PC-3 (cell line): ENCODE data around the gene RESP18. TPM values are rescaled to one million over a fixed set of nuclear protein-coding genes. Genes with fewer than 3 reads are reported as not detected.

ENCODE experiments used
- ATAC-seq: fragments of 200-7000 bp; cut with Tn5 transposase; 2 replicates; pipeline ENCODE4 v1.9.1; 2020; ENCODE audit warnings: mild to moderate bottlenecking, moderate library complexity
- BruUV-seq: library from RNA; stranded (reverse); fragments of 400-500 nt; replicated peaks from 2 replicates; lab custom pipeline; 2021; lab: Mats Ljungman, UMichigan
- CTCF ChIA-PET: fragments of 300-600 bp; sonication (Branson Sonifier 250); formaldehyde crosslinking; loops from one replicate; lab custom pipeline; 2022; ENCODE audit warnings: antibody characterized with exemption; lab: Charles Lee
- POLR2A ChIA-PET: fragments of 300-600 bp; sonication (Branson Sonifier 250); formaldehyde crosslinking; loops from one replicate; lab custom pipeline; 2022; ENCODE audit warnings: antibody characterized with exemption; ENCODE audit not compliant: unreplicated experiment; lab: Charles Lee
- DNase-seq: peaks from one replicate; pipeline ENCODE4 v3.0.0-alpha.2; 2015
- H2AFZ ChIP-seq: fragments of 300-600 bp; sonication (generic); 2 replicates; pipeline ENCODE4 v1.6.0; 2016; ENCODE audit warnings: antibody characterized with exemption, low read length
- H3F3A ChIP-seq: fragments of 300-600 bp; sonication (generic); one replicate; pipeline ENCODE4 v1.6.0; 2017; ENCODE audit warnings: antibody characterized with exemption, low read length, control low read depth, mild to moderate bottlenecking; ENCODE audit not compliant: unreplicated experiment
- H3K27ac ChIP-seq: fragments of 300-600 bp; sonication (generic); 2 replicates; pipeline ENCODE4 v1.5.1; 2016; ENCODE audit warnings: mild to moderate bottlenecking, low read length
- H3K27me3 ChIP-seq: fragments of 300-600 bp; sonication (generic); 2 replicates; pipeline ENCODE4 v1.6.1; 2016; ENCODE audit warnings: low read length, mixed read lengths
- H3K36me3 ChIP-seq: fragments of 300-600 bp; sonication (generic); 2 replicates; pipeline ENCODE4 v1.6.1; 2016; ENCODE audit warnings: low read depth, mixed run types, low read length, mixed read lengths
- H3K4me1 ChIP-seq: fragments of 300-600 bp; sonication (generic); 2 replicates; pipeline ENCODE4 v1.5.1; 2016; ENCODE audit warnings: low read length; ENCODE audit not compliant: insufficient read depth
- H3K4me2 ChIP-seq: fragments of 300-600 bp; sonication (generic); 2 replicates; pipeline ENCODE4 v1.6.0; 2016; ENCODE audit warnings: low read length
- H3K4me3 ChIP-seq: fragments of 300-600 bp; sonication (generic); 2 replicates; pipeline ENCODE4 v1.5.1; 2016; ENCODE audit warnings: mild to moderate bottlenecking, low read length, mixed read lengths
- H3K79me2 ChIP-seq: fragments of 300-600 bp; sonication (generic); 2 replicates; pipeline ENCODE4 v1.6.1; 2017; ENCODE audit warnings: low read length, mixed read lengths
- H3K9ac ChIP-seq: fragments of 300-600 bp; sonication (generic); 2 replicates; pipeline ENCODE4 v1.6.0; 2016; ENCODE audit warnings: mild to moderate bottlenecking, low read length
- H3K9me2 ChIP-seq: fragments of 300-600 bp; sonication (generic); replicated peaks from 2 replicates; pipeline ENCODE4 v1.6.1; 2016; ENCODE audit warnings: mixed run types, low read length, mixed read lengths
- H3K9me3 ChIP-seq: fragments of 300-600 bp; sonication (generic); 2 replicates; pipeline ENCODE4 v1.6.1; 2016; ENCODE audit warnings: low read length, mixed read lengths
- H4K20me1 ChIP-seq: fragments of 300-600 bp; sonication (generic); 2 replicates; pipeline ENCODE4 v1.6.1; 2016; ENCODE audit warnings: low read length, mixed read lengths
- CTCF ChIP-seq: fragments of 300-600 bp; sonication (generic); conservative IDR thresholded peaks from 2 replicates; pipeline ENCODE4 v1.5.1; 2017; ENCODE audit warnings: antibody characterized with exemption, low read depth, mild to moderate bottlenecking, low read length
- EZH2 ChIP-seq: fragments of 300-600 bp; sonication (generic); IDR thresholded peaks from one replicate; pipeline ENCODE4 v1.6.1; 2017; ENCODE audit warnings: antibody characterized with exemption, mild to moderate bottlenecking, low read length; ENCODE audit not compliant: unreplicated experiment
- EZH2phosphoT487 ChIP-seq: fragments of 300-600 bp; sonication (generic); IDR thresholded peaks from 2 replicates; pipeline ENCODE4 v1.6.1; 2018; ENCODE audit warnings: mild to moderate bottlenecking, antibody characterized with exemption, low read length, borderline replicate concordance
- intact Hi-C: fragments of 100-400 bp; cut with micrococcal nuclease; formaldehyde crosslinking; loops from 2 replicates; pipeline ENCODE4 v1.9.0; 2023
- total RNA-seq: library from RNA; depleted of rRNA; stranded (reverse); fragments of >200 nt; gene quantifications from 2 replicates; pipeline ENCODE4 v1.2.3, GENCODE V29; 2014

Gene RESP18
- total RNA-seq, 1 experiment from 2014 or later: not detected

- BruUV-seq: no TSS peak
- DNase-seq (peak; percentile 92), ATAC-seq (peak; percentile 100)
- Histone ChIP-seq H4K20me1 (no peaks in the 10 kb centered on the region), H2AFZ (no peak overlapping the region), H3K4me2 (peak overlapping the region; percentile 20; the same call in 1 of the 2 replicates), H3K9me2 (no peaks in the 10 kb centered on the region), H3K36me3 (no peaks in the 10 kb centered on the region), H3K4me3 (no peak overlapping the region), H3K79me2 (no peaks in the 10 kb centered on the region), H3K4me1 (peaks cover 15% of the 10 kb centered on the region), H3K27ac (peak overlapping the region; percentile 32), H3K9me3 (no peaks in the 10 kb centered on the region), H3K27me3 (no peaks in the 10 kb centered on the region), H3F3A (no peaks in the 10 kb centered on the region), H3K9ac (no peak overlapping the region)
- intact Hi-C loops: loop anchor here (1.0 kb wide), 1 partner anchor 25 kb away; the partner anchor contains the start of gene DNPEP
- CTCF ChIA-PET: no interaction called here
- TF ChIP-seq EZH2: no peak
- TF ChIP-seq EZH2phosphoT487: no peak
- TF ChIP-seq CTCF: no peak
- POLR2A ChIA-PET: no interaction called here
These were observed 30.1 kb upstream of the RESP18 start for GRCh38 chr2:219362524-219363164.

GRCh38 chr2:219362072-219362471 lies 29.5 kb upstream of the RESP18 start:
- DNase-seq (no peak), ATAC-seq (0 out of 2 replicates have a peak, but pooled peaks have one; percentile 5)
- H3K79me2 ChIP-seq: no peaks in the 10 kb centered on the region
- no peaks in the 10 kb centered on the region for H3F3A ChIP-seq
- H3K27ac ChIP-seq: no peak overlapping the region
- H3K9me3 ChIP-seq: no peaks in the 10 kb centered on the region
- H2AFZ ChIP-seq: no peak overlapping the region
- no peaks in the 10 kb centered on the region for H3K36me3 ChIP-seq
- peaks cover 15% of the 10 kb centered on the region for H3K4me1 ChIP-seq
- H3K9ac ChIP-seq: no peak overlapping the region
- H3K27me3 ChIP-seq: no peaks in the 10 kb centered on the region
- no TSS peak for BruUV-seq
- no peaks in the 10 kb centered on the region for H3K9me2 ChIP-seq
- intact Hi-C loops: loop anchor here (1.0 kb wide), 1 partner anchor 25 kb away; the partner anchor contains the start of gene DNPEP
- H4K20me1 ChIP-seq: no peaks in the 10 kb centered on the region
- ChIA-PET CTCF (no interaction called here), POLR2A (no interaction called here)
- no peak overlapping the region for H3K4me2 ChIP-seq
- H3K4me3 ChIP-seq: no peak overlapping the region
- no peak for TF ChIP-seq CTCF
- TF ChIP-seq EZH2: no peak
- TF ChIP-seq EZH2phosphoT487: no peak
